ENCODE data around the gene SLC43A1. TPM values are rescaled to one million over a fixed set of nuclear protein-coding genes. Genes with fewer than 3 reads are reported as not detected.

The SLC43A1 gene
- total RNA-seq, 1 experiment from 2014 or later: 11.8 TPM

- DNase-seq (ENCODE audit: low read depth, low spot score): no peak
- no peak overlapping the region for H2AFZ ChIP-seq (ENCODE audit: low read depth, low read length, poor library complexity, severe bottlenecking)
- H3K27me3 ChIP-seq (ENCODE audit: insufficient read depth, low read length): no peaks in the 10 kb centered on the region
- ChIA-PET POLR2A (no interaction called here), RAD21 (ENCODE audit: low non-redundant PET in 1 of 2, low total read pairs in 2 of 2, uncharacterized antibody in 2 of 2, unreplicated experiment in 2 of 2) (interaction anchor here in 1 of 2 experiments (2.7 kb wide), 1 partner anchor 153 kb away, joined by 7 read pairs; no protein-coding TSS in a partner anchor), CTCF (interaction anchor here (0.8 to 4.1 kb wide), 14 partner anchors 8 to 1022 kb away, joined by 3 to 78 read pairs (median 5); partner anchors contain the start of genes RTN4RL2 and TIMM10)
- no peaks in the 10 kb centered on the region for H3K9me3 ChIP-seq (ENCODE audit: control insufficient read depth in 1 of 2, insufficient read depth in 1 of 2, low read depth in 1 of 2, low read length in 2 of 2)
- no TSS peak for BruUV-seq (replicated peaks)
- TF ChIP-seq JUND (IDR thresholded peaks at IDR 0.05) (no peak), EZH2phosphoT487 (IDR thresholded peaks at IDR 0.05; ENCODE audit: borderline replicate concordance) (no peak), SRF (IDR thresholded peaks at IDR 0.05; ENCODE audit: low read depth) (no peak), CTCF (IDR thresholded peaks at IDR 0.05 in 2 of 3, conservative IDR thresholded peaks at IDR 0.05 in 1 of 3; ENCODE audit: borderline replicate concordance in 1 of 3, insufficient read depth in 1 of 3, low read depth in 2 of 3, low read length in 2 of 3) (peak; percentile 57 to 94 (median 85); a peak in 5 of 6 replicates), EGR1 (IDR thresholded peaks at IDR 0.05; ENCODE audit: low read depth) (no peak), RAD21 (IDR thresholded peaks at IDR 0.05; ENCODE audit: low read depth) (peak; percentile 51; the same call in 1 of the 2 replicates), YY1 (IDR thresholded peaks at IDR 0.05; ENCODE audit: extremely low read depth, insufficient replicate concordance, low read depth, low read length) (no peak), CEBPB (IDR thresholded peaks at IDR 0.05; ENCODE audit: low read depth) (peak; percentile 97)
- no peak overlapping the region for H3K27ac ChIP-seq (ENCODE audit: low read depth, low read length)
- peak; percentile 72 for ATAC-seq
- H3K36me3 ChIP-seq (ENCODE audit: control insufficient read depth in 1 of 2, insufficient read depth in 2 of 2, low read length in 2 of 2): no peaks in the 10 kb centered on the region
- intact Hi-C loops (cut with micrococcal nuclease): no loop called here
- H3K9ac ChIP-seq (ENCODE audit: low read length): no peak overlapping the region
- no peak overlapping the region for H3K4me2 ChIP-seq (ENCODE audit: low read length)
- no peaks in the 10 kb centered on the region for H4K20me1 ChIP-seq (ENCODE audit: insufficient read depth)
- no peaks in the 10 kb centered on the region for H3K9me2 ChIP-seq (ENCODE audit: insufficient read depth)
- peaks cover 5 to 7% of the 10 kb centered on the region in 2 experiments; a peak in 2 of 4 replicates for H3K4me1 ChIP-seq (ENCODE audit: control insufficient read depth in 1 of 2, insufficient read depth in 2 of 2, low read length in 2 of 2)
- no peak overlapping the region for H3K4me3 ChIP-seq (replicated peaks in 1 of 2; ENCODE audit: low read depth in 1 of 2, low read length in 2 of 2)
- no peaks in the 10 kb centered on the region for H3K79me2 ChIP-seq (ENCODE audit: insufficient read depth, low read length)
Observed at GRCh38 chr11:57491371-57492061, 24.0 kb downstream of the SLC43A1 start.
